ENCODE measurements around the gene PCDHB4. TPM values are rescaled to one million over a fixed set of nuclear protein-coding genes. Genes with fewer than 3 reads are reported as not detected.
"Not testable (repeated sequence)": the region's sequence is repeated elsewhere in the genome, so short reads cannot be mapped to it uniquely, and the experiment has no call there.

PCDHB4 gene
- total RNA-seq, 2 donors from 2014 or later = 1.6 to 2.4 TPM

DNA sequence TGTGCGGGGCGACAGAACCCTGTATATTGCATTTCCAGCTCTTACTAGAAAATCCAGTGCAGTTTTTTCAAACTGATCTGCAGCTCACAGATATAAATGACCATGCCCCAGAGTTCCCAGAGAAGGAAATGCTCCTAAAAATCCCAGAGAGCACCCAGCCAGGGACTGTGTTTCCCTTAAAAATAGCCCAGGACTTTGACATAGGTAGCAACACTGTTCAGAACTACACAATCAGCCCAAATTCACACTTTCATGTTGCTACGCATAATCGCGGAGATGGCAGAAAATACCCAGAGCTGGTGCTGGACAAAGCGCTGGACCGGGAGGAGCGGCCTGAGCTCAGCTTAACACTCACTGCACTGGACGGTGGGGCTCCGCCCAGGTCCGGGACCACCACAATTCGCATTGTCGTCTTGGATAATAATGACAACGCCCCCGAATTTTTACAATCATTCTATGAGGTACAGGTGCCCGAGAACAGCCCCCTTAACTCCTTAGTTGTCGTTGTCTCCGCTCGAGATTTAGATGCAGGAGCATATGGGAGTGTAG, 14.2 kb downstream of the PCDHB4 start:
- intact Hi-C loops (cut with DNase I) = no loop called here
- ATAC-seq (no peak), DNase-seq (no peak)

DNA sequence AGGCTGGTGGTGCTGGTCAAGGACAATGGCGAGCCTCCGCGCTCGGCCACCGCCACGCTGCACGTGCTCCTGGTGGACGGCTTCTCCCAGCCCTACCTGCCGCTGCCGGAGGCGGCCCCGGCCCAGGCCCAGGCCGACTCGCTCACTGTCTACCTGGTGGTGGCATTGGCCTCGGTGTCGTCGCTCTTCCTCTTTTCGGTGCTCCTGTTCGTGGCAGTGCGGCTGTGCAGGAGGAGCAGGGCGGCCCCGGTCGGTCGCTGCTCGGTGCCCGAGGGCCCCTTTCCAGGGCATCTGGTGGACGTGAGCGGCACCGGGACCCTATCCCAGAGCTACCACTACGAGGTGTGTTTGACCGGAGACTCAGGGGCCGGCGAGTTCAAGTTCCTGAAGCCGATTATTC, 15.7 kb downstream of the PCDHB4 start:
- DNase-seq; ATAC-seq; intact Hi-C loops (cut with DNase I): not testable (repeated sequence)

DNA sequence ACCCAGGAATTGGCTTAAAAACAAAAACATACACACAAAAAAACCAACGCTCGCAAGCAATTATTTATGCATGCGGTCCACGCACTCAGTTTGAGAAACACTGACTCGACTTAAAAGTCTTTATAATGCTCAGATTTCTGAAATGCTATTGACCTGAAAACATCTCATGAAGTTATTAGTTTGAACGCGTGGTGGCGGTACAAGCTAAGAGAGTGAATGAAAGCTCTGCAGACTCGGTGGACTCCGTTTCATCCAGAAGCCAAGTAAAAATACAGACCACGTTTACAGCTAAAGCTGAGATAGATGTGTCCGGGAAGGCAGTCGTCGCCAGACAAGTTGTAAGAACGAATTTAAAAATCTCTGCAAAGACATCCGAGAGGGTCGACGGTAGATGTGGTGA, 28.2 kb downstream of the PCDHB4 start, which contains the start of gene PCDHB6:
TSS of gene PCDHB6 (plus strand) at position 246 of the 400 bp plus-strand sequence. CDS start 201 bp downstream, outside the sequence.
- no peak for DNase-seq
- intact Hi-C loops (cut with DNase I) = no loop called here
- no peak for ATAC-seq

DNA sequence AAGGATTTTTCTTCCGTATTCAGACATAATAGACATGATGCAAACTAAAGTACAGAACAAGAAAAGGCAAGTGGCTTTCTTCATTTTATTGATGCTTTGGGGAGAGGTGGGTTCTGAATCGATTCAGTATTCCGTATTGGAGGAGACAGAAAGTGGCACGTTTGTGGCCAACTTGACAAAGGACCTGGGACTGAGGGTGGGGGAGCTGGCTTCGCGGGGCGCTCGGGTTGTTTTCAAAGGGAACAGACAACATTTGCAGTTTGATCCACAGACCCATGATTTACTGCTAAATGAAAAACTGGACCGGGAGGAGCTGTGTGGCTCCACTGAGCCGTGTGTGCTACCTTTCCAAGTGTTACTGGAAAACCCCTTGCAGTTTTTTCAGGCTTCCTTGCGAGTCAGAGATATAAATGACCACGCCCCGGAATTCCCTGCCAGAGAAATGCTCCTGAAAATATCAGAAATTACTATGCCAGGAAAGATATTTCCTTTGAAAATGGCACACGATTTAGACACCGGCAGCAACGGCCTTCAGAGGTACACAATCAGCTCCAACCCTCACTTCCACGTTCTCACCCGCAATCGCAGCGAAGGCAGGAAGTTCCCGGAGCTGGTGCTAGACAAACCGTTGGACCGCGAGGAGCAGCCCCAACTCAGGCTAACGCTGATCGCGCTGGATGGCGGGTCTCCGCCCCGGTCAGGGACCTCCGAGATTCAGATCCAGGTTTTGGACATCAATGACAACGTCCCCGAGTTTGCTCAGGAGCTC, 28.8 kb downstream of the PCDHB4 start:
- intact Hi-C loops (cut with DNase I) = no loop called here
- ATAC-seq (no peak), DNase-seq (no peak)

DNA sequence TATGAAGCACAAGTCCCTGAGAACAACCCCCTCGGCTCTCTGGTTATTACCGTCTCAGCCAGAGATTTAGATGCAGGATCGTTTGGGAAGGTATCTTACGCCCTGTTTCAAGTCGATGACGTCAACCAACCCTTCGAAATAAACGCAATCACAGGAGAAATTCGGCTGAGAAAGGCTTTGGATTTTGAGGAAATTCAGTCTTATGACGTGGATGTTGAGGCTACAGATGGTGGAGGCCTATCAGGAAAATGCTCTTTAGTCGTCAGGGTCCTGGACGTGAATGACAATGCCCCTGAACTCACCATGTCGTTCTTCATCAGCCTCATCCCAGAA, 29.3 kb downstream of the PCDHB4 start:
- DNase-seq (no peak), ATAC-seq (no peak)
- intact Hi-C loops (cut with DNase I) = no loop called here

DNA sequence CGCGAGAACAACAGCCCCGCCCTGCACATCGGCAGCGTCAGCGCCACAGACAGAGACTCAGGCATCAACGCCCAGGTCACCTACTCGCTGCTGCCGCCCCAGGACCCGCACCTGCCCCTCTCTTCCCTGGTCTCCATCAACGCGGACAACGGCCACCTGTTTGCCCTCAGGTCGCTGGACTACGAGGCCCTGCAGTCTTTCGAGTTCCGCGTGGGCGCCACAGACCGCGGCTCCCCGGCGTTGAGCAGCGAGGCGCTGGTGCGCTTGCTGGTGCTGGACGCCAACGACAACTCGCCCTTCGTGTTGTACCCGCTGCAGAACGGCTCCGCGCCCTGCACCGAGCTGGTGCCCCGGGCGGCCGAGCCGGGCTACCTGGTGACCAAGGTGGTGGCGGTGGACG, 30.0 kb downstream of the PCDHB4 start:
- DNase-seq; ATAC-seq; intact Hi-C loops (cut with DNase I): not testable (repeated sequence)

DNA sequence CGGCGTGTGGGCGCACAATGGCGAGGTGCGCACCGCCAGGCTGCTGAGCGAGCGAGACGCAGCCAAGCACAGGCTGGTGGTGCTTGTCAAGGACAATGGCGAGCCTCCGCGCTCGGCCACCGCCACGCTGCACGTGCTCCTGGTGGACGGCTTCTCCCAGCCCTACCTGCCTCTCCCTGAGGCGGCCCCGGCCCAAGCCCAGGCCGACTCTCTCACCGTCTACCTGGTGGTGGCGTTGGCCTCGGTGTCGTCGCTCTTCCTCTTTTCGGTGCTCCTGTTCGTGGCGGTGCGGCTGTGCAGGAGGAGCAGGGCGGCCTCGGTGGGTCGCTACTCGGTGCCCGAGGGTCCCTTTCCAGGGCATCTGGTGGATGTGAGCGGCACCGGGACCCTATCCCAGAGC, 30.5 kb downstream of the PCDHB4 start:
- ATAC-seq; intact Hi-C loops (cut with DNase I); DNase-seq: not testable (repeated sequence)

DNA sequence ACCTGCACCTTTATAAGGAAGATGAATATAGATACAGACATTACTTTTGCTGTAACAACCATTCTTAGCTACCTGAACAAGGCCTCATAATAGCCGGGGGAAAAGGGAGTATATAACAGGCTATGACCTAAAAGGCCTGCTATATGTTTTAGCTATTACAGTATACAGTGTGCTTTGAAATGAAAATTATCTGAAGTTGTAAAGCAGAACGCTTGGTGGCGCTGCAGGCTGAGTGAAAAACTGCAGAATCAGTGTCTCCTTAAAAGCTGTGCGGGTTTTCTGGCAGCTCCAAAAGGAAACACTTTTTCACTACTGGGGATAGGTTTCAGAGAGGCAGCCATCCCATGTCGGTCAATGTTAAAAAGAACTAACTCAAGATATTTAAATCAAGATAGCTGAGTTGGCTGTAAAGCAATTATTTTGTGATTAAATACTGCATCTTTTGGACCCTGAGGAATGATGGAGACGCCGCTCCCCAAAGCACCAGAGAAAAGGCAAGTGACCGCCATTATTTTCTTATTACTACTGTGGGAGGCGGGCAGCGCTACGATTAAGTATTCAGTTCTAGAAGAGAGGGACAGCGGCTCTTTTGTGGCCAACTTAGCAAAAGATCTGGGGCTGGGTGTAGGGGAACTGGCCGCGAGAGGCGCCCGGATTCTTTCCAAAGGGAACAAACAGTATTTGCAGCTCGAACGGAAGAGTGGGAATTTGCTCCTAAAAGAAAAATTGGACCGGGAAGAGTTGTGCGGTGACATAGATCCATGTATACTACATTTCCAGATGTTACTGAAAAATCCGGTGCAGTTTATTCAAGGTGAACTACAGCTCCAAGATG, 34.1 kb downstream of the PCDHB4 start:
- DNase-seq (no peak), ATAC-seq (no peak)
- intact Hi-C loops (cut with DNase I) = no loop called here

DNA sequence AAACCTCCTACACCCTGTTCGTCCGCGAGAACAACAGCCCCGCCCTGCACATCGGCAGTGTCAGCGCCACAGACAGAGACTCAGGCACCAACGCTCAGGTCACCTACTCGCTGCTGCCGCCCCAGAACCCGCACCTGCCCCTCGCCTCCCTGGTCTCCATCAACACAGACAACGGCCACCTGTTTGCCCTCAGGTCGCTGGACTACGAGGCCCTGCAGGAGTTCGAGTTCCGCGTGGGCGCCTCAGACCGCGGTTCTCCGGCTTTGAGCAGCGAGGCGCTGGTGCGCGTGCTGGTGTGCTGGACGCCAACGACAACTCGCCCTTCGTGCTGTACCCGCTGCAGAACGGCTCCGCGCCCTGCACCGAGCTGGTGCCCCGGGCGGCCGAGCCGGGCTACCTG, 35.7 kb downstream of the PCDHB4 start:
- ATAC-seq; DNase-seq; intact Hi-C loops (cut with DNase I): not testable (repeated sequence)

DNA sequence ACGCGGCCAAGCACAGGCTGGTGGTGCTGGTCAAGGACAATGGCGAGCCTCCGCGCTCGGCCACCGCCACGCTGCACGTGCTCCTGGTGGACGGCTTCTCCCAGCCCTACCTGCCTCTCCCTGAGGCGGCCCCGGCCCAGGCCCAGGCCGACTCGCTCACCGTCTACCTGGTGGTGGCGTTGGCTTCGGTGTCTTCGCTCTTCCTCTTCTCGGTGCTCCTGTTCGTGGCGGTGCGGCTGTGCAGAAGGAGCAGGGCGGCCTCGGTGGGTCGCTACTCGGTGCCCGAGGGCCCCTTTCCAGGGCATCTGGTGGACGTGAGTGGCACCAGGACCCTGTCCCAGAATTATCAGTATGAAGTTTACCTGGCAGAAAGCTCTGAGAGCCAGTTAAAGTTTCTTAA, 36.3 kb downstream of the PCDHB4 start:
- DNase-seq; ATAC-seq; intact Hi-C loops (cut with DNase I): not testable (repeated sequence)

DNA sequence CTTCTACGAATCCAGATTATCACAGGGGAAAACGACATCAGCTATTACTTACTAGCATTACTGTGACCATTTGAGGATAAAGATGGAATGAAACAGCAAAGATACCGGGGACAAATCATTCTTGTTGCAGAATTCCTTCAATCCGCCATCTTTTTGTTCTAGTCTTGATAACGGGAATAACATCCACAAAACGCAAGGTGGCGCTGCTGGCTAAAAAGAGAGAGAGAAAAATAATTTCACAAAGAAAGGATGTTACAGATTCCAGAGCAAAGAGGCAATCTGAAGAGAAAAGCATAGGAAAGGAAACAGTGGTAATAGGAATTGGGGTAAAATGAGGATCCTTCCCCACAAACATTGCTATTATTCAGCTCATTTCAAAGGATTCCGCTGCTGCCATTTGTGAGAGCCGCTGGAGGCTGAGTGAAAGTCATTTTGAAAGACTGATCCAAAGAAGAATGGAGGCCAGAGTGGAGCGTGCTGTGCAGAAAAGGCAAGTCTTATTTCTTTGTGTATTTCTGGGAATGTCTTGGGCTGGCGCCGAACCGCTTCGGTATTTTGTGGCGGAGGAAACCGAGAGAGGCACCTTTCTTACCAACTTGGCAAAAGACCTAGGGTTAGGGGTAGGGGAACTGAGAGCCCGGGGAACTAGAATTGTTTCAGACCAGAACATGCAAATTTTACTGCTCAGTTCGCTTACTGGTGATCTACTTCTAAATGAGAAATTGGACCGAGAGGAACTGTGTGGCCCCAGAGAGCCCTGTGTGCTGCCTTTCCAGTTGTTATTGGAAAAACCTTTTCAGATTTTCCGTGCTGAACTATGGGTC, 51.0 kb downstream of the PCDHB4 start, which contains the start of gene PCDHB7:
TSS of gene PCDHB7 (plus strand) at position 264 of the 824 bp plus-strand sequence. CDS start at position 456, 192 bp downstream.
- no peak for DNase-seq
- intact Hi-C loops (cut with DNase I) = no loop called here

DNA sequence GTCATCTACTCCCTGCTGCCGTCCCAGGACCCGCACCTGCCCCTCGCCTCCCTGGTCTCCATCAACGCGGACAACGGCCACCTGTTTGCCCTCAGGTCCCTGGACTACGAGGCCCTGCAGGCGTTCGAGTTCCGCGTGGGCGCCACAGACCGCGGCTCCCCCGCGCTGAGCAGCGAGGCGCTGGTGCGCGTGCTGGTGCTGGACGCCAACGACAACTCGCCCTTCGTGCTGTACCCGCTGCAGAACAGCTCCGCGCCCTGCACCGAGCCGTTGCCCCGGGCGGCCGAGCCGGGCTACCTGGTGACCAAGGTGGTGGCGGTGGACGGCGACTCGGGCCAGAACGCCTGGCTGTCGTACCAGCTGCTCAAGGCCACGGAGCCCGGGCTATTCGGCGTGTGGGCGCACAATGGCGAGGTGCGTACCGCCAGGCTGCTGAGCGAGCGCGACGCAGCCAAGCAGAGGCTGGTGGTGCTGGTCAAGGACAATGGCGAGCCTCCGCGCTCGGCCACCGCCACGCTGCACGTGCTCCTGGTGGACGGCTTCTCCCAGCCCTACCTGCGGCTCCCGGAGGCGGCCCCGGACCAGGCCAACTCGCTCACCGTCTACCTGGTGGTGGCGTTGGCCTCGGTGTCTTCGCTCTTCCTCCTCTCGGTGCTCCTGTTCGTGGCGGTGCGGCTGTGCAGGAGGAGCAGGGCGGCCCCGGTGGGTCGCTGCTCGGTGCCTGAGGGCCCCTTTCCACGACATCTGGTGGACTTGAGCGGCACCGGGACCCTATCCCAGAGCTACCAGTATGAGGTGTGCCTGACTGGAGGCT, 52.9 kb downstream of the PCDHB4 start:
- DNase-seq; intact Hi-C loops (cut with DNase I); ATAC-seq: not testable (repeated sequence)

More for the DNA sequence above, 51.0 kb downstream of the PCDHB4 start, which contains the start of gene PCDHB7:
- no peak for ATAC-seq

Other genes starting within 250 kb of the PCDHB4 start
- gene PCDHA12, start 246.5 kb upstream of the PCDHB4 start, total RNA-seq = under 1 TPM; 0.15 to 0.34 TPM
- under 1 TPM; 0.27 to 0.31 TPM for gene PCDHA13, start 239.7 kb upstream of the PCDHB4 start, total RNA-seq
- gene PCDHAC1, start 195.5 kb upstream of the PCDHB4 start, total RNA-seq = 1 to 10 TPM in 1 of 2 donors, under 1 TPM in 1; 0.65 to 1.0 TPM
- gene PCDHAC2, start 155.3 kb upstream of the PCDHB4 start, total RNA-seq = 1 to 10 TPM; 1.7 to 2.9 TPM
- gene PCDHB1, start 70.4 kb upstream of the PCDHB4 start, total RNA-seq = not detected
- gene PCDHB2, start 27.2 kb upstream of the PCDHB4 start, total RNA-seq = 1 to 10 TPM; 2.9 to 3.1 TPM
- 1 to 10 TPM; 1.3 to 1.9 TPM for gene PCDHB3, start 21.3 kb upstream of the PCDHB4 start, total RNA-seq
- 1 to 10 TPM; 2.7 to 3.1 TPM for gene PCDHB5, start 13.4 kb downstream of the PCDHB4 start, total RNA-seq
- gene PCDHB6, start 28.2 kb downstream of the PCDHB4 start, total RNA-seq = under 1 TPM; 0.71 to 0.86 TPM
- gene PCDHB7, start 50.8 kb downstream of the PCDHB4 start, total RNA-seq = 1 to 10 TPM; 1.0 to 1.7 TPM
- 1 to 10 TPM; 2.6 to 6.1 TPM for gene PCDHB8, start 56.0 kb downstream of the PCDHB4 start, total RNA-seq
- 1 to 10 TPM; 2.6 to 3.1 TPM for gene PCDHB16, start 60.6 kb downstream of the PCDHB4 start, total RNA-seq
- 1 to 10 TPM; 2.5 to 4.3 TPM for gene PCDHB9, start 65.3 kb downstream of the PCDHB4 start, total RNA-seq
- 1 to 10 TPM; 1.3 to 1.5 TPM for gene PCDHB10, start 70.5 kb downstream of the PCDHB4 start, total RNA-seq
- 1 to 10 TPM; 1.8 to 3.3 TPM for gene PCDHB11, start 77.8 kb downstream of the PCDHB4 start, total RNA-seq
- 1 to 10 TPM; 2.4 to 2.6 TPM for gene PCDHB12, start 86.9 kb downstream of the PCDHB4 start, total RNA-seq
- 1 to 10 TPM; 3.5 to 5.3 TPM for gene PCDHB13, start 92.1 kb downstream of the PCDHB4 start, total RNA-seq
- 1 to 10 TPM; 3.9 to 5.8 TPM for gene PCDHB14, start 101.5 kb downstream of the PCDHB4 start, total RNA-seq
- 1 to 10 TPM; 4.5 to 5.7 TPM for gene PCDHB15, start 123.6 kb downstream of the PCDHB4 start, total RNA-seq
- gene SLC25A2, start 182.2 kb downstream of the PCDHB4 start, total RNA-seq = not detected
- 10 to 100 TPM; 86.3 to 93.5 TPM for gene TAF7, start 199.0 kb downstream of the PCDHB4 start, total RNA-seq
- gene PCDHGA1, start 208.7 kb downstream of the PCDHB4 start, total RNA-seq = 1 to 10 TPM; 1.4 to 1.8 TPM
- 1 to 10 TPM; 4.5 to 7.3 TPM for gene PCDHGA2, start 216.9 kb downstream of the PCDHB4 start, total RNA-seq
- gene PCDHGA3, start 222.0 kb downstream of the PCDHB4 start, total RNA-seq = 1 to 10 TPM; 5.0 to 5.8 TPM
- 1 to 10 TPM; 3.0 to 3.2 TPM for gene PCDHGB1, start 228.3 kb downstream of the PCDHB4 start, total RNA-seq
- 1 to 10 TPM; 4.0 to 4.3 TPM for gene PCDHGA4, start 233.2 kb downstream of the PCDHB4 start, total RNA-seq
- gene PCDHGB2, start 238.2 kb downstream of the PCDHB4 start, total RNA-seq = 1 to 10 TPM; 4.0 to 5.4 TPM
- gene PCDHGA5, start 242.3 kb downstream of the PCDHB4 start, total RNA-seq = 1 to 10 TPM; 3.5 to 4.3 TPM
- gene PCDHGB3, start 248.4 kb downstream of the PCDHB4 start, total RNA-seq = 1 to 10 TPM; 3.9 to 4.6 TPM